ENCODE results near the gene MSGN1.

DNA sequence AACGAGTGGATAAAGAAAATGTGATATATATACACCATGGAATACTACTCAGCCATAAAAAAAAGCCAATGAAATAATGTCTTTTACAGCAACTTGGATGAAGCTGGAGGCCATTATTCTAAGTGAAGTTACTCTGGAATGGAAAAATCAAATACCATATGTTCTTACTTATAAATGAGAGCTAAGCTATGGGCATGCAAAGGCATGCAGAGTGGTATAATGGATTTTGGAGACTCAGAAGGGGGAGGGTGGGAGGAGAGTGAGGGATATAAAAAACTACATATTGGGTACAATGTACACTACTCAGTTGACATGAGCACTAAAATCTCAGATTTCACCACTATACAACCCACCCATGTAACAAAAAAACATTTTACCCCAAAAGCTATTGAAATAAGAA, 1.7 kb upstream of the MSGN1 start:
- TF ChIP-seq POLR2A (IDR thresholded peaks at IDR 0.05; ENCODE audit: low read length), result no peak
- no peak for TF ChIP-seq GATA1 (IDR thresholded peaks at IDR 0.05; ENCODE audit: low read depth, low read length)

All from erythroblast (primary cell).